OCI-LY3 (cell line): ENCODE measurements around the gene PTPRD.

ENCODE experiments used
- EZH2phosphoT487 ChIP-seq: fragments of 200-600 bp; shearing (Covaris generic); IDR thresholded peaks from 2 replicates; pipeline ENCODE4 v1.6.1; 2018; ENCODE audit warnings: antibody characterized with exemption, mixed run types, low read depth
- TF ChIP-seq, protein P1 (sequence below): fragments of 200-600, 300-600 bp; sonication (generic); IDR thresholded peaks from 2 replicates; pipeline ENCODE4 v1.5.1; 2014; ENCODE audit warnings: antibody characterized with exemption, low read length, low read depth

DNA sequence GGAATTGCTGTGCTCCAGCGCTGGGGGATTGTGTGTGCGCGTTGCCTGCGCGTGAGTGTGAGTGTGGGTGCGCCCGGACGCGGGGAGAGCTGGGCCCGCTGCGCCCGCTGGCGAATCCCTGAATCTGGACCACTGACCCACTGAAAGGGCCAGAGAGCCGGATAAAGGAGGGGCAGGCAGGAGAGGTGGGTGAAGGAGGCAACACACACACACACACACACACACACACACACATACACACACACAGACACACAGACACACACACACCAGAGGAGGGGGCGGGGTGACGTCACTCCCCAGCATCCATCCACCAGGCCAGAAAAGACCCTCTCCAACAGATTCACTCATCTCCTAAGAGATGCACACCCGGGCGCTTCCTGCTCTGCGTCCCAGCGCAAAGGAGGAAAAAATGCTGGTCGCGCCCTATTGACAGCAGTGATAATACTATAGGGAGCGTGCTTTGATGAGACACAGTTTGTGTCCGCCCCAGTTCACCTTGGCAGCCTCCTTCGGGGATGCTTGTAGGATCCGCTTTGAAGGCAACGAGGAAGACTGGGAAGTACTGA, 1754.1 kb downstream of the PTPRD start:
- TF ChIP-seq, protein P1, sequence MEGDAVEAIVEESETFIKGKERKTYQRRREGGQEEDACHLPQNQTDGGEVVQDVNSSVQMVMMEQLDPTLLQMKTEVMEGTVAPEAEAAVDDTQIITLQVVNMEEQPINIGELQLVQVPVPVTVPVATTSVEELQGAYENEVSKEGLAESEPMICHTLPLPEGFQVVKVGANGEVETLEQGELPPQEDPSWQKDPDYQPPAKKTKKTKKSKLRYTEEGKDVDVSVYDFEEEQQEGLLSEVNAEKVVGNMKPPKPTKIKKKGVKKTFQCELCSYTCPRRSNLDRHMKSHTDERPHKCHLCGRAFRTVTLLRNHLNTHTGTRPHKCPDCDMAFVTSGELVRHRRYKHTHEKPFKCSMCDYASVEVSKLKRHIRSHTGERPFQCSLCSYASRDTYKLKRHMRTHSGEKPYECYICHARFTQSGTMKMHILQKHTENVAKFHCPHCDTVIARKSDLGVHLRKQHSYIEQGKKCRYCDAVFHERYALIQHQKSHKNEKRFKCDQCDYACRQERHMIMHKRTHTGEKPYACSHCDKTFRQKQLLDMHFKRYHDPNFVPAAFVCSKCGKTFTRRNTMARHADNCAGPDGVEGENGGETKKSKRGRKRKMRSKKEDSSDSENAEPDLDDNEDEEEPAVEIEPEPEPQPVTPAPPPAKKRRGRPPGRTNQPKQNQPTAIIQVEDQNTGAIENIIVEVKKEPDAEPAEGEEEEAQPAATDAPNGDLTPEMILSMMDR = no peak
- TF ChIP-seq EZH2phosphoT487 = no peak
